HG03045 (cell line): ENCODE data around the gene C16orf74.

Experiments used
- ATAC-seq: cut with Tn5 transposase; IDR thresholded peaks from one replicate; pipeline ENCODE4 v1.9.1; 2021; ENCODE audit warnings: mild to moderate bottlenecking, moderate library complexity; ENCODE audit not compliant: unreplicated experiment

The C16orf74 gene

GRCh38 chr16:85698459-85698891, 52.4 kb downstream of the C16orf74 start:
- ATAC-seq = no peak

GRCh38 chr16:85697431-85697830, 53.5 kb downstream of the C16orf74 start:
- no peak for ATAC-seq

GRCh38 chr16:85696781-85697180, 54.1 kb downstream of the C16orf74 start:
- ATAC-seq = no peak

DNA sequence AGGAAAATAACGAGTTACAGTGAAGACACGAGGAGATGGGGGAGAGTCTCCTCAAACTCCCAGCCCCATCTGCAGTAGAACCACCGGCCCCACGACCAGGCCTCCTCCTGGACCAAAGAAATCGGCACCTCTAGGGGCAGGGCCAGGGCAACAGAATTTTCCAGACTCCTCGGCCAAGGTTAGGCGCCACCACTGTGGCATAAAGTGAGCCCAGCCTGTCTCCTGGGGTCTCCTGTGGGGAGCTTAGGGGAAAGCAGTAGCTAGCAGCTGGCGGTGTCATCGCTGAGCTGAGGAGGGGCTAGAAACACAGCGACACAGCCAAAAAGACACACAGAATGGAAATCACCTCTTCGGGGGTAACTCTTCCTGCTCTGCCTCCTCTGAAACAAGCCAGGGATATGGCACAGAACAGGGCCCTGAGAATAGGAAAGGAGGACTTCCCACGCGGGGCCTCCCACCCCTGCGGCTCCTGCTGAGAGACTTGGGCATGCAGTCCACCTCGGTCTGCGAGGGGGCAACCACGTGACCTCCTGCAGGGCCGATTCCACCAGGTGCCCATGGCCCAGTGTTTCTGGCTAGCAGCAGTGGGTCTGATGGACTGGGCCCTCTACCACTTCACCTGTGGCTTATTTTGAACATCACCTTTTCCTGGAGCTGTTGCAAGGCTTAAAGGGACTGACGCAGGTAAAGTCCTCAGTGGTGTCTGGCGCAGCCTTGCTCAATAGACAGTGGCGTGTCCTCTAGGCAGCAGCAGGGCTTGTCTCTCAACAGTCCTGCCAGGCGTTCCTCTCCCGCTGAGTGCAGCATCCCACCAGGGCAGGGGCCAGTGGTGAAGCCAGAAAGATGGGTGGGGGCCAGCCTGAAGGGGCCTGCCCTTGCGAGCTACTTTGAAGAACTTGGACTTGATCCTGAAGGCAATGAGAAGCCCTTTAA, 55.4 kb downstream of the C16orf74 start:
- ATAC-seq = no peak

- ATAC-seq = no peak
These were observed 60.3 kb downstream of the C16orf74 start for GRCh38 chr16:85690469-85691064.

GRCh38 chr16:85689950-85690320, 61.0 kb downstream of the C16orf74 start:
- no peak for ATAC-seq

GRCh38 chr16:85689285-85689949, 61.5 kb downstream of the C16orf74 start:
- no peak for ATAC-seq

- peak; percentile 95 for ATAC-seq
These were observed 62.2 kb downstream of the C16orf74 start, which contains the start of gene GINS2 for GRCh38 chr16:85688586-85689284. GINS2 (minus strand) TSS chr16:85688954; CDS start chr16:85688898, 56 bp downstream.

- ATAC-seq = no peak
These were observed 63.0 kb downstream of the C16orf74 start for GRCh38 chr16:85687651-85688471.

GRCh38 chr16:85686912-85687591, 63.8 kb downstream of the C16orf74 start:
- ATAC-seq = no peak

DNA sequence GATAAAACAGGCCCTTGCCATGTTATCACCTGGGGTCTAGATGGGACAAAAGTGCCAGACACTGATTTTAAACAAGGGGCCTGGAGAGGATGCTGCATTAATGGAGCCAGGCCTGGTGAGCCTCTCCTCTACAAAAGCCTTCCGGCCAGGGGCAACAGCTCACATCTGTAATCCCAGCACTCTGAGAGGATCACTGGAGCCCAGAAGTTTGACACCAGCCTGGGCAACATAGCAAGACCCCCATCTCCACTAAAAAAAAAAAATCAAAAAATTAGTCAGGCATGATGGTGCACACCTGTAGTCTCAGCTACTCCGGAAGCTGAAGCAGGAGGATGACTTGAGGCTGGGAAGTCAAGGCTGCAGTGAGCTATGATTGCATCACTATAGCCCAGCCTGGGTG, 65.6 kb downstream of the C16orf74 start:
- ATAC-seq = no peak

GRCh38 chr16:85683363-85683762, 67.5 kb downstream of the C16orf74 start:
- ATAC-seq = no peak

DNA sequence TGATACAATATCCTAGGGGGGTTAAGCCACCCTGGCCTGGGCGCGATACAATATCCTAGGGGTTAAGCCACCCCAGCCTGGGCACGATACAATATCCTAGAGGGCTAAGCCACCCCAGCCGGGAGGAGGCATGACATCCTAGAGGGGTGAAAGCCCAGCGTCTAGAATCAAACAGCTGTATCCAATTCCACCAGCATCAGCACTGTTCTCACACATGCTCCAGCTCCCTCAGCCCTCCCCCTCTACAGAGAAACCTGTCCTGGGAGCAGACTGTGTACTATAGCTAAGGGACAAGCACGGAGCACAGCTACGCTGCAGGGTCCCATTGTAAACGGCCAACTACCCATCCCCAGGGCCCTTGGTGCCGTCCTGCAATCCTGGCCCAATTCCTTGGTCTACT, 68.4 kb downstream of the C16orf74 start:
- ATAC-seq = no peak

GRCh38 chr16:85681255-85681654, 69.6 kb downstream of the C16orf74 start:
- no peak for ATAC-seq

GRCh38 chr16:85680352-85680944, 70.4 kb downstream of the C16orf74 start:
- ATAC-seq = no peak

GRCh38 chr16:85679870-85680269, 71.0 kb downstream of the C16orf74 start:
- ATAC-seq = no peak

GRCh38 chr16:85678821-85679220, 72.1 kb downstream of the C16orf74 start:
- no peak for ATAC-seq

DNA sequence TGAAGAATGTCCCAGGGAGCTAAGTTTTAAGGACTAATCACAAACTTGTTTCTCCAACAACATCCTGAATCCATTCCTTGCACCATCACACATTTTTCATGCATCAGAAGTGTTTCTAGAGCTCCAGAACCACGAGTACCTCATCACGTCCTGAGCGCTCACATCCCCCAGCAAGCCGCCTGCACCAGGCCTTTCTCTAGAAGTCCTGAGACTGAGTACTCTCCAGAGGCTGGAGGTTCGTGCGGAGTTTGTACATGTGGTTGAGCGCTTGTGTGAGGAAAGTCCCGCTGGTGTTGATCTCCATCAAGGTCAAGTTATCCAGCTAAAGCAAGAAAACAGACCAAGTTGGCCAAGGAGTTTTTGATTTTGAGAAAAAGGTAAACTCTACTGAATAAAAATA, 72.9 kb downstream of the C16orf74 start:
- ATAC-seq = no peak

DNA sequence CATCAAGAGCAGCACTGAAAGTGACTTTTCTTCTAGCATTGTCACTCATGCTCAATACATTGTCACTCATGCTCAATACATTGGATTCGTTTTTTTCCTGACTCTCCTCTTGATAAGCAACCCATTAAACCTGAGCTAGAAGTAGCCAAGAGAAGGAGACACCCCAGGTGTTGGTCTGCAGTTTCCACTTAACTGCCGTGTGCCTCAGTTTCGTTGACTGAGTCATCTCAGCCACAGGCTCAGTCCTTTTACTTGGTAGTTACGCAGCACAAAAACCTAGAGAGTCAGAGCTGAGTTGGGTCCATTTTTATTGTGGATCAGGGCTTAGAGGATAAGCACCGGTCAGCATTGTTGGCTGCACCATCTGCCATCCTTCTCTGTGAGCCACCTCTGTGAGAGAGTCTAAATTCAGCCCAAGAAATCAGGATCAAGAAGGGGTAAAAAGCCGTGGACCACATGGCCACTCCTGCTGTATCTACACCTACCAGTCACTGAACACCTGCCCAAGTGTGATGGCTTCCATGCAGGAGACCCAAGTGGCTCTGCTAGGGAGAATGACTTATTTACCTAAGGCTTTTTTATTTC, 73.4 kb downstream of the C16orf74 start:
- ATAC-seq = no peak
